ENCODE measurements around the gene PALLD.

- TF ChIP-seq POLR2A (IDR thresholded peaks at IDR 0.05) (no peak), CTCF (IDR thresholded peaks at IDR 0.05) (no peak), POLR2AphosphoS5 (IDR thresholded peaks at IDR 0.05) (no peak)
Observed at GRCh38 chr4:168832763-168833575, 336.1 kb downstream of the PALLD start.

All from suprapubic skin (tissue), 4 donors.